ENCODE results near the gene SYNE1.

The SYNE1 gene

GRCh38 chr6:152173957-152174356 lies 463.2 kb downstream of the SYNE1 start:
- Histone ChIP-seq H3K9ac (ENCODE audit: low read depth, low read length) (no peak overlapping the region), H3K4me1 (ENCODE audit: control insufficient read depth, insufficient read depth, low read length) (no peaks in the 10 kb centered on the region), H3K27ac (ENCODE audit: low read depth, low read length) (no peak overlapping the region), H3K4me3 (ENCODE audit: low read depth, low read length) (no peak overlapping the region), H3K36me3 (ENCODE audit: control insufficient read depth, insufficient read depth, low read length) (no peaks in the 10 kb centered on the region), H3K9me3 (ENCODE audit: control insufficient read depth, insufficient read depth, low read length) (no peaks in the 10 kb centered on the region), H3K27me3 (ENCODE audit: control insufficient read depth, insufficient read depth, low read length) (no peaks in the 10 kb centered on the region)

DNA sequence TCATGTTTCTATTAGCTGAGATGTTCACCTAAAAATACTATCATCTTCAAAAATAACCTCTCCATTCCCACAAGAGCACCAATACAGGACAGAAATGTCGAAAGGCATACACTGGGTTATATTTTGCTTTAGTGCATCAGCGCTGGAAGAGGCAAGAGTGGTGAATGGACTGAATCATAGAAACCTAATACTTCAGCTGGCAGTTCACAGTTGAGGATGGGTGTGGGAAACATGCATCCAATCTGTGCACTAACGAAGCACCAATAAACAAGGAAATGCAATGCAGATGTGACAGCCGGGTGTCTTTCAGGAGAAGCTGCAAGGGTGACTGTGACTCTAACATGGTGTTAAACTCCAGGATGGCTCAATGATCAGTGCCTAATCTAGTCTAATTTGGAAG lies 463.8 kb downstream of the SYNE1 start:
- H3K36me3 ChIP-seq (ENCODE audit: control insufficient read depth, insufficient read depth, low read length) = no peaks in the 10 kb centered on the region
- no peaks in the 10 kb centered on the region for H3K4me1 ChIP-seq (ENCODE audit: control insufficient read depth, insufficient read depth, low read length)
- no peaks in the 10 kb centered on the region for H3K9me3 ChIP-seq (ENCODE audit: control insufficient read depth, insufficient read depth, low read length)
- H3K27ac ChIP-seq (ENCODE audit: low read depth, low read length) = no peak overlapping the region
- H3K9ac ChIP-seq (ENCODE audit: low read depth, low read length) = no peak overlapping the region
- H3K27me3 ChIP-seq (ENCODE audit: control insufficient read depth, insufficient read depth, low read length) = no peaks in the 10 kb centered on the region
- no peak overlapping the region for H3K4me3 ChIP-seq (ENCODE audit: low read depth, low read length)

GRCh38 chr6:152170702-152171667 lies 466.2 kb downstream of the SYNE1 start:
- Histone ChIP-seq H3K4me3 (ENCODE audit: low read depth, low read length) (no peak overlapping the region), H3K36me3 (ENCODE audit: control insufficient read depth, insufficient read depth, low read length) (no peaks in the 10 kb centered on the region)

GRCh38 chr6:152170313-152170701 lies 466.9 kb downstream of the SYNE1 start:
- H3K36me3 ChIP-seq (ENCODE audit: control insufficient read depth, insufficient read depth, low read length) = no peaks in the 10 kb centered on the region

More at GRCh38 chr6:152170702-152171667, 466.2 kb downstream of the SYNE1 start:
- no peak overlapping the region for H3K9ac ChIP-seq (ENCODE audit: low read depth, low read length)
- H3K9me3 ChIP-seq (ENCODE audit: control insufficient read depth, insufficient read depth, low read length) = no peaks in the 10 kb centered on the region
- no peaks in the 10 kb centered on the region for H3K27me3 ChIP-seq (ENCODE audit: control insufficient read depth, insufficient read depth, low read length)
- H3K4me1 ChIP-seq (ENCODE audit: control insufficient read depth, insufficient read depth, low read length) = no peaks in the 10 kb centered on the region
- no peak overlapping the region for H3K27ac ChIP-seq (ENCODE audit: low read depth, low read length)

DNA sequence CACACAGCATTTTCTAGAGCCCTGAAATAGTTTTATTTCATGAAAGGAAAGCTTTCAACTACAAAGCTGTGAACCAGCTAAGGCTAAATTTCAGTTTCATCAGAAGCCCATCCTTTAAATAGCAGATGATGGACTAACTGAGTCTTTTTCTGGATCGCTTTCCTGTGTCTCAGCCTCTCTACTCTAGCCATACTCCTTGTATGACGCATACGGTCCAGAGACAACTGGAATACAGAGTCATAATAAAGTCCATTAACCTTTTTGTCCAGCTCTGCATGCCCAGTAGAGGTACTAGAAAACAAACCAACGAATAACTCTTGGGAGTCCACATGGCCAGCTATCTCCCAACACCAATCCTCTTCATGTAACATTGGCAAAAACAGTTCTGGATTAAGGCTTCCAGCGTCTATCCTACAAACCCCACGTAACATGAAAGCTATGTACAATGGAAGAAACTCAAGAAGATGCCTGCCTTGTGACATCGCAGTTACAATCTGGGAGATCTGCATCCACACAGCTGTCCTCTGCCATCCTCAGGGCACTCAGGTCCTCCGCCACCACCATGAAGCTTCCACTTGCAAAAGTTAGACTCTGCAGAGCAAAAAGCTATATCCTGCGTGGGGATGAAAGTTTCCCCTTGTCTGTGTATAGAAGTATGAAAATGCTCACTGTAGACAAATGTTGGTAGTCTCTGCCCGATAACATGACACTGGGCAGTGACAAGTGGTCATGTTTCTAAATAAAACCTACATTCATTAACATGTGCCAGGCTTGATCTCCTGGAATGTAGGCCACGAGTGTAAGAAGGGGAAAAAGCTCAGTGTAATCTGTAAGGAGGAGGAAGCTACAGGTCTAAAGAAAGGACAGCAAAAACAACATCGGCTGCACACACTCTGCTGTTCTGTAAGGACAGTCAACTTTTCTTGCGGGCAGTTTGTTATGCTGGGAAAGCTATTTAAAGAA lies 469.2 kb downstream of the SYNE1 start:
- Histone ChIP-seq H3K27ac (ENCODE audit: low read depth, low read length) (no peak overlapping the region), H3K36me3 (ENCODE audit: control insufficient read depth, insufficient read depth, low read length) (no peaks in the 10 kb centered on the region), H3K9ac (ENCODE audit: low read depth, low read length) (no peak overlapping the region)

More at GRCh38 chr6:152170313-152170701, 466.9 kb downstream of the SYNE1 start:
- no peaks in the 10 kb centered on the region for H3K27me3 ChIP-seq (ENCODE audit: control insufficient read depth, insufficient read depth, low read length)
- H3K9ac ChIP-seq (ENCODE audit: low read depth, low read length) = no peak overlapping the region
- no peak overlapping the region for H3K27ac ChIP-seq (ENCODE audit: low read depth, low read length)
- no peaks in the 10 kb centered on the region for H3K9me3 ChIP-seq (ENCODE audit: control insufficient read depth, insufficient read depth, low read length)
- no peak overlapping the region for H3K4me3 ChIP-seq (ENCODE audit: low read depth, low read length)
- no peaks in the 10 kb centered on the region for H3K4me1 ChIP-seq (ENCODE audit: control insufficient read depth, insufficient read depth, low read length)

GRCh38 chr6:152166897-152167296 lies 470.3 kb downstream of the SYNE1 start:
- Histone ChIP-seq H3K4me1 (ENCODE audit: control insufficient read depth, insufficient read depth, low read length) (0 out of 2 replicates have a peak, but pooled peaks cover 2% of the 10 kb centered on the region), H3K27ac (ENCODE audit: low read depth, low read length) (no peak overlapping the region)

More for the DNA sequence above, 469.2 kb downstream of the SYNE1 start:
- Histone ChIP-seq H3K9me3 (ENCODE audit: control insufficient read depth, insufficient read depth, low read length) (no peaks in the 10 kb centered on the region), H3K27me3 (ENCODE audit: control insufficient read depth, insufficient read depth, low read length) (no peaks in the 10 kb centered on the region), H3K4me3 (ENCODE audit: low read depth, low read length) (no peak overlapping the region), H3K4me1 (ENCODE audit: control insufficient read depth, insufficient read depth, low read length) (no peaks in the 10 kb centered on the region)

DNA sequence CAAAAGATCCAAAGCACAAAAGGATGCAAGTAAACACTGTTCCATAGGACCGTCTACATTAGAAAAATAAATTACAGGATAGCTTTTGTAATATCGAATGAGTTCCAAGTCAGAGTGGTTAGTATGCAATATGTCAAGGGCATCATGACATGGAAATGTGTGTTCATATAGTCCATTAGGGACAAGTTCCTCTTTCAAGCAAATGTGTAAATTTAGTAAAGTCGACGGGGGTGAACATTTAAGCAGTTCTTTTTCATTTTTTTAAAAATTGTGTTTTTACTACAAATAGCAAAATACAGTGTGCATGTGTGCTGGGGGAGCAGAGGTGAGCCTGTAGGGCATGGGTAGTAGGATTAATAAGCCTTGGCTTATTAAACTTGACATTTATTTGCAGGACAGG lies 470.7 kb downstream of the SYNE1 start:
- H3K9ac ChIP-seq (ENCODE audit: low read depth, low read length) = no peak overlapping the region
- H3K4me3 ChIP-seq (ENCODE audit: low read depth, low read length) = no peak overlapping the region
- no peaks in the 10 kb centered on the region for H3K36me3 ChIP-seq (ENCODE audit: control insufficient read depth, insufficient read depth, low read length)
- H3K4me1 ChIP-seq (ENCODE audit: control insufficient read depth, insufficient read depth, low read length) = 0 out of 2 replicates have a peak, but pooled peaks cover 6% of the 10 kb centered on the region
- no peaks in the 10 kb centered on the region for H3K9me3 ChIP-seq (ENCODE audit: control insufficient read depth, insufficient read depth, low read length)
- no peaks in the 10 kb centered on the region for H3K27me3 ChIP-seq (ENCODE audit: control insufficient read depth, insufficient read depth, low read length)
- no peak overlapping the region for H3K27ac ChIP-seq (ENCODE audit: low read depth, low read length)

More at GRCh38 chr6:152166897-152167296, 470.3 kb downstream of the SYNE1 start:
- H3K36me3 ChIP-seq (ENCODE audit: control insufficient read depth, insufficient read depth, low read length) = no peaks in the 10 kb centered on the region
- no peak overlapping the region for H3K4me3 ChIP-seq (ENCODE audit: low read depth, low read length)
- no peaks in the 10 kb centered on the region for H3K9me3 ChIP-seq (ENCODE audit: control insufficient read depth, insufficient read depth, low read length)
- H3K9ac ChIP-seq (ENCODE audit: low read depth, low read length) = no peak overlapping the region
- no peaks in the 10 kb centered on the region for H3K27me3 ChIP-seq (ENCODE audit: control insufficient read depth, insufficient read depth, low read length)

GRCh38 chr6:152164957-152165356 lies 472.2 kb downstream of the SYNE1 start:
- no peak overlapping the region for H3K27ac ChIP-seq (ENCODE audit: low read depth, low read length)
- H3K4me3 ChIP-seq (ENCODE audit: low read depth, low read length) = no peak overlapping the region
- H3K4me1 ChIP-seq (ENCODE audit: control insufficient read depth, insufficient read depth, low read length) = 0 out of 2 replicates have a peak, but pooled peaks cover 8% of the 10 kb centered on the region
- no peaks in the 10 kb centered on the region for H3K36me3 ChIP-seq (ENCODE audit: control insufficient read depth, insufficient read depth, low read length)
- no peaks in the 10 kb centered on the region for H3K27me3 ChIP-seq (ENCODE audit: control insufficient read depth, insufficient read depth, low read length)
- no peak overlapping the region for H3K9ac ChIP-seq (ENCODE audit: low read depth, low read length)
- H3K9me3 ChIP-seq (ENCODE audit: control insufficient read depth, insufficient read depth, low read length) = no peaks in the 10 kb centered on the region

- H3K4me1 ChIP-seq (ENCODE audit: control insufficient read depth, insufficient read depth, low read length) = 0 out of 2 replicates have a peak, but pooled peaks cover 8% of the 10 kb centered on the region
- H3K4me3 ChIP-seq (ENCODE audit: low read depth, low read length) = no peak overlapping the region
- H3K9me3 ChIP-seq (ENCODE audit: control insufficient read depth, insufficient read depth, low read length) = no peaks in the 10 kb centered on the region
- H3K27me3 ChIP-seq (ENCODE audit: control insufficient read depth, insufficient read depth, low read length) = no peaks in the 10 kb centered on the region
- no peak overlapping the region for H3K27ac ChIP-seq (ENCODE audit: low read depth, low read length)
- no peaks in the 10 kb centered on the region for H3K36me3 ChIP-seq (ENCODE audit: control insufficient read depth, insufficient read depth, low read length)
- no peak overlapping the region for H3K9ac ChIP-seq (ENCODE audit: low read depth, low read length)
Observed at GRCh38 chr6:152161501-152161900, 475.7 kb downstream of the SYNE1 start.

GRCh38 chr6:152160346-152160745 lies 476.8 kb downstream of the SYNE1 start:
- Histone ChIP-seq H3K4me3 (ENCODE audit: low read depth, low read length) (no peak overlapping the region), H3K36me3 (ENCODE audit: control insufficient read depth, insufficient read depth, low read length) (no peaks in the 10 kb centered on the region), H3K4me1 (ENCODE audit: control insufficient read depth, insufficient read depth, low read length) (0 out of 2 replicates have a peak, but pooled peaks cover 8% of the 10 kb centered on the region), H3K9me3 (ENCODE audit: control insufficient read depth, insufficient read depth, low read length) (no peaks in the 10 kb centered on the region), H3K27me3 (ENCODE audit: control insufficient read depth, insufficient read depth, low read length) (no peaks in the 10 kb centered on the region), H3K9ac (ENCODE audit: low read depth, low read length) (no peak overlapping the region), H3K27ac (ENCODE audit: low read depth, low read length) (no peak overlapping the region)
